GM12801 (cell line): ENCODE measurements around the gene HLA-DPB1.

Experiments
- TF ChIP-seq, protein P1 (sequence below): IDR thresholded peaks from one replicate; pipeline ENCODE4 v1.5.1; 2011; ENCODE audit warnings: control low read depth; ENCODE audit not compliant: insufficient read length; ENCODE audit errors: extremely low read depth

HLA-DPB1 gene

GRCh38 chr6:33128318-33128717 lies 52.5 kb downstream of the HLA-DPB1 start:
- TF ChIP-seq, protein P1, sequence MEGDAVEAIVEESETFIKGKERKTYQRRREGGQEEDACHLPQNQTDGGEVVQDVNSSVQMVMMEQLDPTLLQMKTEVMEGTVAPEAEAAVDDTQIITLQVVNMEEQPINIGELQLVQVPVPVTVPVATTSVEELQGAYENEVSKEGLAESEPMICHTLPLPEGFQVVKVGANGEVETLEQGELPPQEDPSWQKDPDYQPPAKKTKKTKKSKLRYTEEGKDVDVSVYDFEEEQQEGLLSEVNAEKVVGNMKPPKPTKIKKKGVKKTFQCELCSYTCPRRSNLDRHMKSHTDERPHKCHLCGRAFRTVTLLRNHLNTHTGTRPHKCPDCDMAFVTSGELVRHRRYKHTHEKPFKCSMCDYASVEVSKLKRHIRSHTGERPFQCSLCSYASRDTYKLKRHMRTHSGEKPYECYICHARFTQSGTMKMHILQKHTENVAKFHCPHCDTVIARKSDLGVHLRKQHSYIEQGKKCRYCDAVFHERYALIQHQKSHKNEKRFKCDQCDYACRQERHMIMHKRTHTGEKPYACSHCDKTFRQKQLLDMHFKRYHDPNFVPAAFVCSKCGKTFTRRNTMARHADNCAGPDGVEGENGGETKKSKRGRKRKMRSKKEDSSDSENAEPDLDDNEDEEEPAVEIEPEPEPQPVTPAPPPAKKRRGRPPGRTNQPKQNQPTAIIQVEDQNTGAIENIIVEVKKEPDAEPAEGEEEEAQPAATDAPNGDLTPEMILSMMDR = no peak

GRCh38 chr6:33132081-33132524 lies 56.3 kb downstream of the HLA-DPB1 start:
- TF ChIP-seq, protein P1 = no peak

GRCh38 chr6:33136310-33136900 lies 60.6 kb downstream of the HLA-DPB1 start:
- TF ChIP-seq, protein P1 = no peak
